ENCODE measurements around the gene RERG.

DNA sequence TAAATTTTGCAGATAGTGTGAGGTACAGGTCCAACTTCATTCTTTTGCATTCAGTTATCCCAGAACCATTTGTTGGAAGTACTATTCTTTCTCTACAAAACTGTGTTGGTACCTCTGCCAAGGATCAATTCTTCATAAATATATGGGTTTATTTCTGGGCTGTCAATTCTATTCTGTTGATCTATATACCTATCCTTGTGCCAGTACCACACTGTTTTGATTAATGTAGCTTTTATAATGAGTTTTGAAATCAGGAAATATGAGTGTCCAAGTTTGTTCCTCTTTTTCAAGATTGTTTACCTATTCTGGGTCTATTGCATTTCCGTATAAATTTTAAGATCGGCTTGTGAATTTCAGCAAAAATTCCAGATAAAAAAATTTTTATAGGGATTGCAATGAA is 48.1 kb downstream of the RERG start:
- TF ChIP-seq ZBTB7A (IDR thresholded peaks at IDR 0.05; ENCODE audit: low read depth) (no peak), RAD21 (IDR thresholded peaks at IDR 0.05; ENCODE audit: low read depth) (no peak), CREB1 (IDR thresholded peaks at IDR 0.05; ENCODE audit: low read depth) (no peak)
- TF ChIP-seq, protein P1, sequence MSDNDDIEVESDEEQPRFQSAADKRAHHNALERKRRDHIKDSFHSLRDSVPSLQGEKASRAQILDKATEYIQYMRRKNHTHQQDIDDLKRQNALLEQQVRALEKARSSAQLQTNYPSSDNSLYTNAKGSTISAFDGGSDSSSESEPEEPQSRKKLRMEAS (IDR thresholded peaks at IDR 0.05), result no peak
